Kidney (tissue), 14 donors: Measurements from ENCODE around the gene BABAM2. TPM values are rescaled to one million over a fixed set of nuclear protein-coding genes. Genes with fewer than 3 reads are reported as not detected.

ENCODE experiments used
- DNase-seq, 5 donors: peaks; one replicate each; pipeline ENCODE4 v3.0.0-alpha.2; 2013 to 2020
- FAIRE-seq: peaks from 2 replicates; lab custom pipeline; 2012; peaks lifted over from hg19 to GRCh38; lab: Jason Lieb, UNC
- H3K27ac ChIP-seq, 2 donors: one replicate each; pipeline ENCODE4 v1.7.0; 2013; ENCODE audit warnings: low read depth in 2 of 2, low read length in 2 of 2, inconsistent platforms in 1 of 2
- H3K27me3 ChIP-seq: one replicate; pipeline ENCODE4 v1.7.1; 2013; ENCODE audit warnings: low read length, inconsistent platforms; ENCODE audit not compliant: control insufficient read depth, insufficient read depth
- H3K36me3 ChIP-seq, 3 donors: one replicate each; pipeline versions ENCODE4 v1.7.0 to v1.7.1; 2013; ENCODE audit warnings: low read length in 3 of 3, control low read depth in 1 of 3, inconsistent platforms in 1 of 3; ENCODE audit not compliant: insufficient read depth in 3 of 3, control insufficient read depth in 2 of 3
- H3K4me1 ChIP-seq, 3 donors: one replicate each; pipeline versions ENCODE4 v1.7.0 to v1.7.1; 2013; ENCODE audit warnings: low read length in 3 of 3, inconsistent platforms in 1 of 3, low read depth in 1 of 3; ENCODE audit not compliant: control insufficient read depth in 2 of 3, insufficient read depth in 2 of 3
- H3K4me3 ChIP-seq, 3 donors: one replicate each; pipeline versions ENCODE4 v1.7.0 to v1.8.1; 2013; ENCODE audit warnings: low read length in 3 of 3, control low read depth in 1 of 3, inconsistent platforms in 1 of 3
- H3K9ac ChIP-seq, 3 donors: one replicate each; pipeline versions ENCODE4 v1.7.0 to v1.7.1; 2013; ENCODE audit warnings: low read length in 3 of 3, control low read depth in 1 of 3, inconsistent platforms in 1 of 3
- H3K9me3 ChIP-seq, 3 donors: one replicate each; pipeline versions ENCODE4 v1.7.0 to v1.7.1; 2013; ENCODE audit warnings: low read length in 3 of 3, control low read depth in 1 of 3, inconsistent platforms in 1 of 3; ENCODE audit not compliant: control insufficient read depth in 2 of 3, insufficient read depth in 1 of 3
- CTCF ChIP-seq: IDR thresholded peaks from 3 replicates; pipeline ENCODE4 v1.5.1; 2012; ENCODE audit warnings: mild to moderate bottlenecking, moderate library complexity, borderline replicate concordance; ENCODE audit not compliant: insufficient read depth; ENCODE audit errors: extremely low read depth
- intact Hi-C: fragments of 100-400 bp; cut with DNase I; formaldehyde crosslinking; loops from one replicate; pipeline ENCODE4 v1.11.1; 2022
- polyA plus RNA-seq: library from polyadenylated mRNA; stranded (reverse); fragments of 350-450 nt; fragmentation: Illumina TruSeq; extraction: RNeasy Lipid Tissue Mini Kit (QIAGEN cat#74804); gene quantifications from one replicate; pipeline ENCODE4 v1.2.3, GENCODE V29; 2014; ENCODE audit warnings: low read depth, low replicate concordance; ENCODE audit not compliant: insufficient read depth
- total RNA-seq: library from RNA; stranded (reverse); fragmentation: NEBNext Ultra II Directional; extraction: Animal tissue kit (Norgen Biotek cat#: 25700); gene quantifications from one replicate; pipeline ENCODE4 v1.2.1, GENCODE V29; 2021
- donor health status: control.
- donor health status: control.
- donor health status: control.
- donor health status: control.
- donor health status: control.
- donor health status: DM: yes; HTN: yes; CAD: no.
- donor health status: Normal renal cell carcinoma (clear cell type).

BABAM2 gene
- total and polyA plus RNA-seq, 2 donors from 2014 or later: 68.4 to 74.1 TPM

GRCh38 chr2:28086611-28087010 lies 196.1 kb downstream of the BABAM2 start:
- no peaks in the 10 kb centered on the region for H3K9me3 ChIP-seq
- H3K27ac ChIP-seq: no peak overlapping the region
- H3K9ac ChIP-seq: no peak overlapping the region
- H3K27me3 ChIP-seq: no peaks in the 10 kb centered on the region
- no peaks in the 10 kb centered on the region for H3K36me3 ChIP-seq
- H3K4me1 ChIP-seq: peaks cover 0 to 4% (median 0%) of the 10 kb centered on the region in 3 donors
- intact Hi-C loops: no loop called here
- no peak for TF ChIP-seq CTCF
- DNase-seq: no peak
- no peak overlapping the region for H3K4me3 ChIP-seq
- no peak for FAIRE-seq

GRCh38 chr2:28088970-28089369 lies 198.4 kb downstream of the BABAM2 start:
- Histone ChIP-seq H3K4me1 (peaks cover 0 to 4% (median 0%) of the 10 kb centered on the region in 3 donors), H3K9ac (no peak overlapping the region), H3K27ac (no peak overlapping the region), H3K27me3 (no peaks in the 10 kb centered on the region), H3K4me3 (no peak overlapping the region), H3K9me3 (no peaks in the 10 kb centered on the region), H3K36me3 (no peaks in the 10 kb centered on the region)
- no peak for TF ChIP-seq CTCF
- intact Hi-C loops: no loop called here
- FAIRE-seq (no peak), DNase-seq (no peak)

- Histone ChIP-seq H3K36me3 (no peaks in the 10 kb centered on the region), H3K4me3 (no peak overlapping the region), H3K9ac (no peak overlapping the region), H3K9me3 (no peaks in the 10 kb centered on the region), H3K27ac (no peak overlapping the region), H3K4me1 (peaks cover 0 to 4% (median 0%) of the 10 kb centered on the region in 3 donors), H3K27me3 (no peaks in the 10 kb centered on the region)
- intact Hi-C loops: no loop called here
- FAIRE-seq: peak; percentile 8
- no peak for TF ChIP-seq CTCF
- DNase-seq: no peak
These were observed 199.0 kb downstream of the BABAM2 start for GRCh38 chr2:28089486-28089885.

- no peak overlapping the region for H3K4me3 ChIP-seq
- H3K9me3 ChIP-seq: no peaks in the 10 kb centered on the region
- H3K27me3 ChIP-seq: no peaks in the 10 kb centered on the region
- no peaks in the 10 kb centered on the region for H3K36me3 ChIP-seq
- DNase-seq (no peak), FAIRE-seq (no peak)
- H3K4me1 ChIP-seq: no peaks in the 10 kb centered on the region
- no peak overlapping the region for H3K27ac ChIP-seq
- intact Hi-C loops: no loop called here
- TF ChIP-seq CTCF: no peak
- H3K9ac ChIP-seq: no peak overlapping the region
These were observed 202.8 kb downstream of the BABAM2 start for GRCh38 chr2:28093308-28093707.
